Fibroblast of the aortic adventitia (primary cell): Measurements from ENCODE around the gene JMJD1C. TPM values are rescaled to one million over a fixed set of nuclear protein-coding genes. Genes with fewer than 3 reads are reported as not detected.
"Not testable (repeated sequence)": the region's sequence is repeated elsewhere in the genome, so short reads cannot be mapped to it uniquely, and the experiment has no call there.

Experiments used
- DNase-seq: peaks from one replicate; pipeline ENCODE4 v3.0.0-alpha.2; 2010; ENCODE audit warnings: low read depth
- H3K4me3 ChIP-seq: 2 replicates; pipeline ENCODE4 v1.5.1; 2011; ENCODE audit warnings: low read depth, mild to moderate bottlenecking, control low read depth, low read length, moderate library complexity
- total RNA-seq: library from RNA; depleted of rRNA; stranded (reverse); fragments of >200 nt; gene quantifications from 2 replicates; pipeline ENCODE4 v1.2.3, GENCODE V29; 2012; ENCODE audit warnings: low replicate concordance
- TF ChIP-seq, protein P1 (sequence below): IDR thresholded peaks from 2 replicates; pipeline ENCODE4 v1.5.1; 2011; ENCODE audit warnings: mild to moderate bottlenecking, low read length, control low read depth, inconsistent platforms; ENCODE audit not compliant: insufficient read depth

JMJD1C gene
- total RNA-seq, 1 donor, result 120 TPM

DNA sequence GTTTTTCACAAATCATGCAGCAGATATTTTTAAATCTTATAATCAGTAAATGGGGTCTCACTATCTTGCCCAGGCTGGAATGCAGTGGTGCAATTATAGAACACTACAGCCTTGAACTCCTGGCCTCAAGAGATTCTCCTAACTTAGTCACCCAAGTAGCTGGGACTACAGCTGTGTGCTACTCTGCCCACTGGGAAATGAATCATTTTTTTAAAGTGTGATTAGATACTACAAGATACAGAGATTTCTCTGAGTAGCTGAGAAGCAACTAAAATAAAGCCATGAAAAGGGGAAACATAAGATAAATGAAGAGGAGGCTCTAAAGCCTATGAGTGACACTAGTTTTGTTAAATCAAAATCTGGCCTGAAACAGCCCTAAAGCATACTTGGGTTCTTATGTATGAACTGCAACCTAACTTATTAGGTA is 119.7 kb downstream of the JMJD1C start:
- H3K4me3 ChIP-seq, result no peak overlapping the region
- TF ChIP-seq, protein P1, sequence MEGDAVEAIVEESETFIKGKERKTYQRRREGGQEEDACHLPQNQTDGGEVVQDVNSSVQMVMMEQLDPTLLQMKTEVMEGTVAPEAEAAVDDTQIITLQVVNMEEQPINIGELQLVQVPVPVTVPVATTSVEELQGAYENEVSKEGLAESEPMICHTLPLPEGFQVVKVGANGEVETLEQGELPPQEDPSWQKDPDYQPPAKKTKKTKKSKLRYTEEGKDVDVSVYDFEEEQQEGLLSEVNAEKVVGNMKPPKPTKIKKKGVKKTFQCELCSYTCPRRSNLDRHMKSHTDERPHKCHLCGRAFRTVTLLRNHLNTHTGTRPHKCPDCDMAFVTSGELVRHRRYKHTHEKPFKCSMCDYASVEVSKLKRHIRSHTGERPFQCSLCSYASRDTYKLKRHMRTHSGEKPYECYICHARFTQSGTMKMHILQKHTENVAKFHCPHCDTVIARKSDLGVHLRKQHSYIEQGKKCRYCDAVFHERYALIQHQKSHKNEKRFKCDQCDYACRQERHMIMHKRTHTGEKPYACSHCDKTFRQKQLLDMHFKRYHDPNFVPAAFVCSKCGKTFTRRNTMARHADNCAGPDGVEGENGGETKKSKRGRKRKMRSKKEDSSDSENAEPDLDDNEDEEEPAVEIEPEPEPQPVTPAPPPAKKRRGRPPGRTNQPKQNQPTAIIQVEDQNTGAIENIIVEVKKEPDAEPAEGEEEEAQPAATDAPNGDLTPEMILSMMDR, result no peak
- peak; percentile 58 for DNase-seq

DNA sequence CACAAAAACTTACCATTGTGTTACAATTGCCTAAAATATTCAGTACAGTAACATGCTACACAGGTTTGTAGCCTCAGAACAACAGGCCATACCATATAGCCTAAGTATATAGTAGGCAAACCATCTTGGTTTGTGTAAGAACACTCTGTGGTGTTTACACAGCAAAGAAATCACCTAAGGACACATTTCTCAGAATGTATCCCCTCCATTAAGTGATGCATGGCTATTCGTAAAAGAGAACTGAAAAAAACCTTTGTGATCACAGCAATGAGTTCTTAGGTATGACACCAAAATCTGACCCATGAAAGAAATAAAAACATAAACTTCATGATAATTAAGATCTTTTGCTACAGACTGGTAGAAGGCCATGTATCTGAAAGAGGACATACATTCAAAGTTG is 121.5 kb downstream of the JMJD1C start:
- TF ChIP-seq, protein P1, result no peak
- no peak overlapping the region for H3K4me3 ChIP-seq
- DNase-seq, result no peak

DNA sequence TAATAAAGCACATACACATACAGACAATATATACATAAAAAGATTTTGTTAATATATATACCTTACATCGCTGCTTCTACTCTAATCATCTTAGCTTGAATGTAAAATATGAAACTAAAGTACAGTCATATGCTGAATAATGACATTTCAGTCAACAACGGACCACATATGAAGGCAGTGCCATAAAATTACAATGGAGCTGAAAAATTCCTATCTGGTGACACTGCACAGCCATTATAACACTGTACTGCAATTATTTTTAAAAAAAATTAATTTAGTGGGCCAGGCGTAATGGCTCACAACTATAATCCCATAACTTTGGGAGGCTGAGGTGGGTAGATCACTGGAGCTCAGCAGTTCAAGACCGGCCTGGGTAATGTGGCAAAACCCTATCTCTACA is 122.3 kb downstream of the JMJD1C start:
- no peak for DNase-seq
- H3K4me3 ChIP-seq, result no peak overlapping the region
- TF ChIP-seq, protein P1, result no peak

DNA sequence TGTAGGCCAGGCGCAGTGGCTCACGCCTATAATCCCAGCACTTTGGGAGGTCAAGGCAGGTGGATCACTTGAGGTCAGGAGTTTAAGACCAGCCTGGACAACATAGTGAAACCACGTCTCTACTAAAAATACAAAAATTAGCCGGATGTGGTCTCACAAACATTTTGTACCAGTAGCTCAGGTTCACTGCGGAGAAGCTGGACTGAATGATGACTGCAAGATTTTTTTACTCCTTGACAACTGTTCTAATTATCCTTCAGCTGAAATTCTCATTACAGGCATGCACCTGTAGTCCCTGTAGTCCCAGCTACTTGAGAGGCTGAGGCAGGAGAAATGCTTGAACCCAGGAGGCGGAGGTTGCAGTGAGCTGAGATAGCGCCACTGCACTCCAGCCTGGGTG is 126.1 kb downstream of the JMJD1C start:
- DNase-seq, H3K4me3 ChIP-seq: not testable (repeated sequence)

DNA sequence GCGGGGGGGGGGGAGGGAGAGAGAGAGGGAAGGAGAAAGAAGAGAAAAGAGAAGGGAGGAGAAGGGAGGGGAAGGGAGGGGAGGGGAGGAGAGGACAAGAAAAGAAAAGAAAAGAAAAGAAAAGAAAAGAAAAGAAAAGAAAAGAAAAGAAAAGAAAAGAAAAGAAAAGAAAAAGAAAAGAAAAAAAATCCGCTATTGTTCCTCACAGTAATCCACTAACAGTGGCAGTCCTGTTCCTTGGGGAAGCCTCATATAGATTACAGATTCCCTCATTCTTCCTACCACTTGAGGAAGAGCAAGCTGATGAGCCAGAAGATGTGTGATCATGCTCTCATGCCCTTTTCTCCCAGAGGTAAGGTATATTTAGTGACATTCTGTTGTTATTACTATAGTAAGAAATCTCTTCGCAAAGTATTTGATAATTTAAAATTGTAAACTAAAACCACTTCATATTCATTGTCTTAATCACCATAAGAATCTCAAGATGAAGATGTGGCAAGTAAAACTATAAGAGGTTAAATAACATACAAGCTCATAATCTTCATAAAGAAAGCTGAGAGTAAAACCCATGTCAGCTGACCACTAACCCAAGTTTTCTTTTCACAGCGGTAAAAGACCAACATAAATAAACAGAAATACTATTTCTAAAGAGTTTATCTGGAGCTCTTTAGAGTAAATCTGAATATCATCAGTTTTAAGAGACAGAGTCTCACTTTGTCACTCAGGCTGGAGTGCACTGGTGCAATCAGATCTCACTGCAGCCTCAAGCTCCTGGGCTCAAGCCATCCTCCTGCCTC is 128.1 kb downstream of the JMJD1C start:
- H3K4me3 ChIP-seq, result no peak overlapping the region
- no peak for DNase-seq
- TF ChIP-seq, protein P1, result no peak

DNA sequence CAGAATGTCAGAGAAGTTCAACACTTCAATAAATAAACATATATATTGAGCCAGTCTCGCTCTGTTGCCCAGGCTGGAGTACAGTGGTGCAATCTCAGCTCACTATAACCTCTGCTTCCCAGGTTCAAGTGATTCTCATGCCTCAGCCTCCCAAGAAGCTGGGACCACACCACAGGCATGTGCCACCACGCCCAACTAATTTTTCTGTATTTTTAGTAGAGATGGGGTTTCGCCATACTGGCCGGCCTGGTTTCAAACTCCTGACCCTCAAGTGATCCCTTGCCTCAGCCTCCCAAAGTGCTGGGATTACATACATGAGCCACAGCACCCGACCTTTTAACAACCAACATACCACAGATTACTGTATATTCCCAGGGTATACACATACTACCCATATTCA is 134.2 kb downstream of the JMJD1C start:
- TF ChIP-seq, protein P1, result no peak
- H3K4me3 ChIP-seq, result no peak overlapping the region
- DNase-seq, result no peak

DNA sequence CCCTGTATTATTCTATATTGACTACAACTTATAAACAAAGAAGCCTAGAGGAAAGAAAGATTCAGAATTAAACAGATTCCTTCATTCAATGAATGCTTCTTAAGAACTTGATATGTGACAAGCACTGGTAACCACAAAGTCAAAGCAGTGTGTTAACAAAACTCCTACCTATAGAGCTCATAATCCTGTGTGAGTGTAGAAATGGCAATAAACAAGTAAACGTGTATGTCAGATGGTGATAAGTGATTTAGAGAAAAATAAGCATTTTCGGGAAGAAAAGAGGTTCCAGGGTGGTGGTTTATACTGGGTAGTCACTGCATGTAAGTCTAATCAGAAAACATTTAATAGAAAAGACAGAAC is 141.3 kb downstream of the JMJD1C start:
- TF ChIP-seq, protein P1, result no peak
- no peak overlapping the region for H3K4me3 ChIP-seq
- no peak for DNase-seq
